ENCODE data around the gene NCAPD3.

NCAPD3 gene

DNA sequence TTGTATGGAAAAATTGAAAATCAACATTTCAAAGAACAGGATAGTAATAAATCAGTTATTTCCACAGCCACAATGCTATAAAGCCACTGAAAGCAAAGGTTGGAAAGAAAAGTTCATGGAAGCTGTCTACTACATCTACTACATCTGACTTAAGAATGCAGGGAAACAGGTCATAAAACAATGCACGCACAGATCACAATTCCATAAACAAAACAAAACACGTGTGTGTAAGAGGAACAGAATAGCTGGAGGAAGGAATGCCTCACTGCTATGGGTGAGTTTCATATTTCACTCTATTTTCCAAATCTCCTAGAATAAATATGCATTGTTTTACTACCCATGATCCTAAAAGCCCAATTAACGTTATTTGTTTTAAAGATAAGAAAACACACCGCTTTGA is 66.3 kb downstream of the NCAPD3 start:
- DNase-seq = no peak

- no peak for DNase-seq
Observed at GRCh38 chr11:134155946-134156865, 67.6 kb downstream of the NCAPD3 start.

- no peak for DNase-seq
Observed at GRCh38 chr11:134155456-134155855, 68.3 kb downstream of the NCAPD3 start.

- no peak for DNase-seq
Observed at GRCh38 chr11:134154441-134154840, 69.3 kb downstream of the NCAPD3 start.

DNA sequence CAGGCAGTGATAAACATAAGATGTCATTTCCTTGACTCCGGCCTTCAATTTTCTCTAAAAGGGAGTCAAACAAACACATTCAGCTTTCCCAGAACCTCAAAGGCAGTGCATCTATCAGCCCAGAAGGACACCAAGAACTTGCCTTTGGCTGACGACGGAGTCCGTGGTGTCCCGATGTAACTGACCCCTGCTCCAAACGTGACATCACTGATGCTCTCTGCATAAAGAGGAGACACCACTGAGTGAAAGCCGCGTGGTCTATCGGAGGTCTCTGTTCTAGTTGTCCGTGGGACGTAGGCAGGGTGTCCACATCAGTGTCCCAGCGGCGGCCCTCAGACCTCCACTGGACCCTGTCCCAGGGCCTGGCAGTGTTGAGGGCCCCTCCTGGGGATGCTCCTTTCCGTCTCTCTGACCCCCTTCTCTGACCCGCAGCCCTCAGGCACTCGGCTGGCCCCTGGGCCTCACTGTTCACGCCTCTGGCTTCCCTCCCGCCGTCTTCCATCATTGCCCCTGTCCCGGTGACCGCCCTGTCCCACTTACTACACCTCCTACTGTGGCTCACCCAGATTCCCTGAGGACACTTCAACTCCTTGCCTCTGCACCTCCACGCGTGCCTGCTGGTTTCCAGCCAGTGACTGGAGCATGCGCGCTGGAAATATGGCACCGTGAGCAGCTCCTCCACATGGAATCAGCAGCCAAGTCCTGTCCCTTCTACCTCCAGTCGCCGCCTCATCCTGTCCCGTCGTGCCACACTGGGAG is 70.4 kb downstream of the NCAPD3 start:
- DNase-seq = no peak

DNA sequence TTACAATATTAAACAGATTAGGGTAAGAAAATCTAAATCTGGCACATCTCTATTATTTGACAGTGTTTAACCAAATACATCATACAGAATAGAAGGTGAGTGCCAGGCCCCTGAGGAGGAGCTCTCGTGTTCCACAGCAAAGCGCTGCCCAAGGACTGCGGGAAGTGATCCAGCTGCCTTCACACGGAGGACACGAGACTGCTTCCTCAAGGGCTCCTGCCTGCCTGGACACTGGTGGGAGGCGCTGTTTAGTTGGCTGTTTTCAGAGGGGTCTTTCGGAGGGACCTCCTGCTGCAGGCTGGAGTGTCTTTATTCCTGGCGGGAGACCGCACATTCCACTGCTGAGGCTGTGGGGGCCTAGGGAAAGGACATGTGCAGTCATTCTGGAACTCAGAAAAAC is 71.1 kb downstream of the NCAPD3 start:
- DNase-seq = no peak

DNA sequence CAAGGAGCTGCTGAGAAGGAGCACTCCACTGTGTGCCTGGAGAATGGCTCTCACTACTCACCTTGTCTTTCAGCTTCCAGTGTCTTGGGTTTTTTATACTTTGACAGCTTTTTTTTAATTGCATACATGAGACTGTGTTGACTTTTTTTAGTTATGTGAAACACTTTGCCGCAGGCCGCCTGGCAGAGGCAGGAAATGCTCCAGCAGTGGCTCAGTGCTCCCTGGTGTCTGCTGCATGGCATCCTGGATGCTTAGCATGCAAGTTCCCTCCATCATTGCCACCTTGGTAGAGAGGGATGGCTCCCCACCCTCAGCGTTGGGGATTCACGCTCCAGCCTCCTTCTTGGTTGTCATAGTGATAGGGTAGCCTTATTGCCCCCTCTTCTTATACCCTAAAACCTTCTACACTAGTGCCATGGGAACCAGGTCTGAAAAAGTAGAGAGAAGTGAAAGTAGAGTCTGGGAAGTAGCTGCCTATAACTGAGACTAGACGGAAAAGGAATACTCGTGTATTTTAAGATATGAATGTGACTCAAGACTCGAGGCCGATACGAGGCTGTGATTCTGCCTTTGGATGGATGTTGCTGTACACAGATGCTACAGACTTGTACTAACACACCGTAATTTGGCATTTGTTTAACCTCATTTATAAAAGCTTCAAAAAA is 72.6 kb downstream of the NCAPD3 start:
- DNase-seq = no peak

DNA sequence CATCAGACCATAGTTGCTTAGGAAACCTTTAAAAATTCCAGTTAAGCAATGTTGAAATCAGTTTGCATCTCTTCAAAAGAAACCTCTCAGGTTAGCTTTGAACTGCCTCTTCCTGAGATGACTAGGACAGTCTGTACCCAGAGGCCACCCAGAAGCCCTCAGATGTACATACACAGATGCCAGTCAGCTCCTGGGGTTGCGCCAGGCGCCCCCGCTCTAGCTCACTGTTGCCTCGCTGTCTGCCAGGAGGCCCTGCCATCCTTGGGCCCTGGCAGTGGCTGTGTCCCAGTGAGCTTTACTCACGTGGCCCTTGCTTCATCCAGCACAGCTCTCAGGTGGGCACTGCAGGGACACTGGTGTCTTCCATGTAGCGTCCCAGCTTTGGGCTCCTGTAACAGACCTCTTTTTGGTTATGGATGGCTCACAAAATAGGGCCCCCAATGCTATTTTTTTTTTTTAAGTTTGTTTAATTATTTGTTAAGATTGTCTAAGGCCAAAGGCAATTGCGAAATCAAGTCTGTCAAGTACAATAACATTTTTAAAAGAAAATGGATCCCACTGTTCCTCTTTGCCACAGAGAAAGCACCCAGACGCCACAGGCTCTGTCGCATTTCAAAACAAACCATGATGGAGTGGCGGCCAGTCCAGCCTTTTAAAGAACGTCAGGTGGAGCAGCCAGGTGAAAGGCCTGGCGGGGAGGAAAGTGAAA is 73.4 kb downstream of the NCAPD3 start:
- DNase-seq = no peak

GRCh38 chr11:134149371-134149770 is 74.4 kb downstream of the NCAPD3 start:
- no peak for DNase-seq

GRCh38 chr11:134146598-134146997 is 77.2 kb downstream of the NCAPD3 start:
- no peak for DNase-seq

DNA sequence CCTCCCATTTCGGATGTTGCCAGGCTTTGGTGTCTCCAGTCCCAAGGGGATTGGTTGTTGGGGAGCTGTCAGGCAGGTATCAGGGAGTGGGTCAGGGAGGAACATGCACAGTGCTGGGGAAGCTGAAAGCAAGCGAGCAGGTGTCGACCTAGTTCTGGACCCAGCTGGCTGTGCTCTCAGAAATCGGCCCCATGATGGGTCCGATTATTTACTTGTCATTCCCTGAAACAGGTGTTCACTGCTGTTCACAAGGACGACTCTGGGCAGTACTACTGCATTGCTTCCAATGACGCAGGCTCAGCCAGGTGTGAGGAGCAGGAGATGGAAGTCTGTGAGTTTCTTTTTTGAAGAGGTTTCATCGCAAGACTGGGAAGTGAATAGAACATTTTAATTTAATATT is 78.1 kb downstream of the NCAPD3 start:
- no peak for DNase-seq

DNA sequence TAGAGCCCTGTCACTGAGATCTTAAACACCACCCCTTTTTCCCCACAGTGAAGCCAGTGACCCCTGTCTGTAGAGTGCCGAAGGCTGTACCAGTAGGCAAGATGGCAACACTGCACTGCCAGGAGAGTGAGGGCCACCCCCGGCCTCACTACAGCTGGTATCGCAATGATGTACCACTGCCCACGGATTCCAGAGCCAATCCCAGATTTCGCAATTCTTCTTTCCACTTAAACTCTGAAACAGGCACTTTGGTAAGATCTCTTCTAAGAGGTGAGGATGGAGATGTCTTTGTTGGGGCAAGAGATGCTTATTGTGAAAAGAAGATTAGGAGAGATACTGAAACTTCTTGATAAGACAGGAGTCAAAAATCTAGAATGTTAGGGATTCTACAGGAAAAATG is 79.0 kb downstream of the NCAPD3 start:
- no peak for DNase-seq

- DNase-seq = no peak
Observed at GRCh38 chr11:134143801-134144200, 80.0 kb downstream of the NCAPD3 start.

DNA sequence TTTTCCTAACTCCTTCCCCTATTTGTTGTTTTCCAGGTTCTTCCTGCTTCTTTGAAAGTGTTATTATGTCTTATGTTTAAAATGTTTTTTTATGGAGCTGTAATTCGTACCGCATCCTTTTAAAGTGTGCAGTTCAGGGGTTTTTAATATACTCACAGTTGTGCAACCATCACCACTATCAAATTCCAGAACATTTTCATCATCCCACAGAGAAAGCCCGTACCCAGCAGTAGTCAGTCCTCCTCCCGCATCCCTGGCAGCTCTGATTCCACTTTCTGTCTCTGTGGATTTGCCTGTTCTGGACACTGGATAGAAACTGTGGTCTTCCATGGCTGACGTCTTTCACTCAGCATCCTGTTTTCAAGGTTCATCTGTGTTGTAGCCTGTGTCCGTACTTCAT is 81.2 kb downstream of the NCAPD3 start:
- peak; percentile 30 for DNase-seq

DNA sequence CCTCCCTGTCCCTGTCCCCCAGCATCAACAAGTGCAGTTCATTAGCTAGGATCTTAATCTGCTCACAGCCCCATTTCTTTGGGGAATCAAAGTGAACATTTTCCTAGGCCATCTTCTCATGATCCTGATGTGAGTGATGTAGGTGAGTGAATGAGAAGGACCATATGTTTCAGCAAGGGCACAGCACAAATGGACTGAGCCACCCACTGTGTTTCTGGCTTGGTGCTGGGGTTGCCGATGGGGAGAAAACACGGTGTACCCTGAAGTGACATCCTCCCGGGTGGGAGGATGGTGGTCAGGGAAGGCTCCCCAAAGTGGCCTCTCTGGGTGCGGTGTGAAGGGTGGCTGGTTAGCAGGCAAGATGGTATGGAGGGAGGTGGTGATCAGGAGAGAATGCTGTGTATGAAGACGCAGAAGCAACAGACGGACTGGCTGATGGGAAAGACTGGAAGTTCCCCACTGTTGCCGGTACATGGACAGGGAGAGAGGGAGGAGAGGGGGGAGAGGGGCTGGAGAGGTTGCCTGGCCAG is 82.7 kb downstream of the NCAPD3 start:
- DNase-seq = no peak

DNA sequence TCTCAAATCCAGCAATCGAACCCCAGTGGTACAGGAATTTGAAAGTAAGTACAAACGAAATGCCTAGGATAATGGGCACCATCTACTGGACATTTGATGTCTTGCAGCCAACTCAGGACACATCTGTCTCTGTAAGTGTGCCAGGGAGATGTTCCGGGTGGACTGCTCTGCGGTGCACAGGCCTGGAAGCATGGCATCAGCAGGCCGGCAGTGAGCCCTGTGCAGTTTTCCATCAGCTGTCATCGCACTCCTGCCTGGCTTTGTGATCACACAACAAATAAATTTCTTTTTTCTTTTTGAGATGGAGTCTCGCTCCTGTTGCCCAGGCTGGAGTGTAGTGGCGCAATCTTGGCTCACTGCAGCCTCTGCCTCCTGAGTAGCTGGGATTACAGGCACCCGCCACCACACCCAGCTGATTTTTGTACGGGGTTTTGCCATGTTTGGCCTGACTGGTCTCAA is 83.9 kb downstream of the NCAPD3 start:
- peak; percentile 75 for DNase-seq

GRCh38 chr11:134139303-134139872 is 84.4 kb downstream of the NCAPD3 start:
- DNase-seq = no peak

GRCh38 chr11:134138376-134138775 is 85.4 kb downstream of the NCAPD3 start:
- DNase-seq = peak; percentile 23

GRCh38 chr11:134134167-134134566 is 89.6 kb downstream of the NCAPD3 start:
- no peak for DNase-seq

DNA sequence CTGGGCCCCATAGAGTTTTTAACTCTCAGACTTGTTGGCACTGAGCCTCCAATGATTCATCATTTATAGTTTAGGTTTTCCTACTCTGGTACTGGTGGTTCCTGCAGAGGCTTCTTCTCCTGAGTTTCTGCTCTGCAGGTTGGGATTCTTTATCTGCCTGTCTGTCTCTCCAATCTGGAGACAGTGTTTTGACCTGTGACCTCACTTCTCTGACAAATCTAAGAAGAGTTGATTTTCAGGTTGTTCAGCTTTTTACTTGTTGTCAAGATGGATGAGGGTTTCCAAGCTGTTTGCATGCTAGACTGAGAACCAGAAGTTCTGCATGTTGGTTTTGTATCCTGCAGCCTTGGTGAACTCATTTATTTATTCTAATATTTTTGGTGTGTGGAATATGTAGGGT is 91.0 kb downstream of the NCAPD3 start:
- DNase-seq = no peak

DNA sequence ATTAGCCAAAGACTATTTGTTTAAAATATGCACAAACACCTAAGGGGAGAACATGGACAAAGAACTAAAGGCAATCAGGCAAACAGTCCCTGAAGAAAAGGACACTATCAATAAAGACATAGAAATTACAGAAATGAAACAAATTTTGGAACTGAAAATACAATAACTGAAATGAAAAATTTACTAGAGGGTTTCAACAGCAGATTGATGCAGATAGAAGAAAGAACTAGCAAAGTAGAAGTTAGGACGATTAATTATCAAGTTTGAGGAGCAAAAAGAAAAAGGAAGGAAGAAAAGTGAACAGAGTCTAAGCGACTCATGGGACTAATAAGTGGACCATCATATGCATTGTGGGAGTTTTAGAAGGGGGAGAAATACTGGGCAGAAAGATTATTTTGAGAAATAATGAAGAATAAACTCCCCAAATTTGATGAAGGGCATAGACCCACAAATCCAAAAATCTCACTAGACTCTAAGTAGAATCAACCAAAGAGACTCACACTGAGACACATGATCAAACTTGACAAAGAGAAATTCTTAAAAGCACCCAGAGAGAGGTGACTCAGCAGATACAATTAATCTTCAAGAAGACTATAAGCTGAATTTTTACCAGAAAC is 92.0 kb downstream of the NCAPD3 start:
- DNase-seq = no peak

All from fibroblast of skin of right quadriceps (primary cell).